Measurements from ENCODE around the gene PER1. TPM values are rescaled to one million over a fixed set of nuclear protein-coding genes. Genes with fewer than 3 reads are reported as not detected.
A peak's percentile ranks its signal among the peaks of the same experiment; 100 is the strongest.

Gene PER1
- total RNA-seq, 1 donor from 2014 or later, result 40.8 TPM

DNA sequence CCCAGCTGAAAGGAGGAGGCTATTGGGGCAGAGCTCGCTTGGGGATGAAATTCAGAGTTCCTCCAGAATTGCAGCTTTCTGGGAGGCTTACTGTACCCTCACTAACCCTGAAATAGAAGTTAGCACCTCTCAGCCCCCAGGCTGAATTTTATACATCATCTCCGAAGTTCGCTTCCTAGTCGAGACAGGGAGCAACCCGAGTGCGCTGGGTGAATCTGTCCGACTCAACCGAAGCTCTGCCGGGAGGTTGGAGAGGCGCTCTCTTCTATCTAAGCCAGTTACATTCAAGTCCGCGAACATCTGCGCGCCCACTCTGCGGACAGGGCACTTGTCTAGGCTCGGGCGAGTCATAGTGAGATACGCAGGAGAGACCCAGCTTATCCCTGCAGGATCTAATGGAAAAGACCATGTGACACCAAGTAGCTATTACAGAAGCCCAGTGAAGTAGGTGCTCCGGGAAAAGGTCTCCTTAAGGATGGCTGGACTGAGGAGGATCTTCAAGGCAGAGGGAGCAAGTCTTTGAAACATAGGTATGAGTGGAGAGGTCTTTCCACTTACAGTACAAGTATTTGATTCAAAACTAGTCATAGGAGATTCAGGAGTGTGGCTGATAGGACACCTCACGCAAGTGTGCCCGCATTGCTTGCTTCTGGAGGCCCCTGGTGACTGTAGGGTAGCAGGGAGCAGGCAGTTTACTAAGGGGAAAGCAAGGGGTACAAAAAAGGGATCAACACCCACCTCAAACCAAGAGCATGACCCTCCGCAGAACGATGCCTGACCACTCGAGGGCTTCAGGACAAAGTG, 27.7 kb downstream of the PER1 start:
- DNase-seq (ENCODE audit: low spot score, unreplicated experiment), result no peak
- peak overlapping the region; percentile 79 for H3K4me3 Mint-ChIP-seq (ENCODE audit: low read depth)
- H3K27me3 Mint-ChIP-seq, result peaks cover 73% of the 10 kb centered on the region
- TF ChIP-seq, protein P1, sequence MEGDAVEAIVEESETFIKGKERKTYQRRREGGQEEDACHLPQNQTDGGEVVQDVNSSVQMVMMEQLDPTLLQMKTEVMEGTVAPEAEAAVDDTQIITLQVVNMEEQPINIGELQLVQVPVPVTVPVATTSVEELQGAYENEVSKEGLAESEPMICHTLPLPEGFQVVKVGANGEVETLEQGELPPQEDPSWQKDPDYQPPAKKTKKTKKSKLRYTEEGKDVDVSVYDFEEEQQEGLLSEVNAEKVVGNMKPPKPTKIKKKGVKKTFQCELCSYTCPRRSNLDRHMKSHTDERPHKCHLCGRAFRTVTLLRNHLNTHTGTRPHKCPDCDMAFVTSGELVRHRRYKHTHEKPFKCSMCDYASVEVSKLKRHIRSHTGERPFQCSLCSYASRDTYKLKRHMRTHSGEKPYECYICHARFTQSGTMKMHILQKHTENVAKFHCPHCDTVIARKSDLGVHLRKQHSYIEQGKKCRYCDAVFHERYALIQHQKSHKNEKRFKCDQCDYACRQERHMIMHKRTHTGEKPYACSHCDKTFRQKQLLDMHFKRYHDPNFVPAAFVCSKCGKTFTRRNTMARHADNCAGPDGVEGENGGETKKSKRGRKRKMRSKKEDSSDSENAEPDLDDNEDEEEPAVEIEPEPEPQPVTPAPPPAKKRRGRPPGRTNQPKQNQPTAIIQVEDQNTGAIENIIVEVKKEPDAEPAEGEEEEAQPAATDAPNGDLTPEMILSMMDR (IDR thresholded peaks at IDR 0.05; ENCODE audit: unreplicated experiment), result no peak
- peaks cover 34% of the 10 kb centered on the region for H3K4me1 Mint-ChIP-seq (ENCODE audit: low read depth)
- H3K27ac Mint-ChIP-seq, result peak overlapping the region; percentile 84
- H3K9me3 Mint-ChIP-seq (ENCODE audit: low read depth), result no peaks in the 10 kb centered on the region
- peaks cover 1% of the 10 kb centered on the region for H3K36me3 Mint-ChIP-seq (ENCODE audit: insufficient read depth)

DNA sequence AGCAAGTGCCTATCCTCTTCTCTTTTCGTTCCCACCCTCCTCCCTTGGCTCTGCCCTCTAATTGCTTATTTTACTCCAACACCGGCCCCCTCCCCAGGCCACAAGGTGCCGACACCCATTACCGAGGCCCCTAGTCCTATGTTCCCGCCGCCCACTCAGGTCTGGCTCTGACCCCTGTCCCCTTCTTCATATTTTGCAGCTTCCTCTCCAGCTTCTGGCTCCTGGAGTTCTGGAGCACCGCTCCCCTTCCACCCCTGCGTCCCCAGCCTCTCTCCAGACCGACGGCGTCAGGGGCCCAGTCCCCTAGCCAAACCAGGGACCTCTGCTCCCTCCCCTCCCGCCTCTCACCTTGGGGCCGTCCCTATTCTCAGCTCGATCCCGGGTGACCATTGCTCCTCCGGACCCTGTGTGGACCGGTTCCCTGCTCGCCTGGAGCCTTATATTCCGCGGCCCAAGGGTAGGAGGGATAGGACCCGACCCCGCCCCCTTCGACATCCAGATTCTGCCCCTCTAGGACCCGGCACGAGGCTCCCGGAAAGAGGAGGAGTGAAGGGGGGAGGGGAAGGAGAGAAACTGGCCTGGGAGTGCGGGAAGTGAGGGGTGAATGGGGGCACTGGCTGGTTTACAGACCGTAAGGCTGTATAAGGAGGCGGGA, 28.4 kb downstream of the PER1 start, which contains the start of gene HES7:
HES7 (minus strand) TSS at position 412 of the 655 bp plus-strand sequence; CDS start at position 390, 22 bp downstream.
- peaks cover 66% of the 10 kb centered on the region for H3K27me3 Mint-ChIP-seq
- H3K4me3 Mint-ChIP-seq (ENCODE audit: low read depth), result peak within 1 kb of the TSS; percentile 79
- DNase-seq (ENCODE audit: low spot score, unreplicated experiment), result no peak
- H3K9me3 Mint-ChIP-seq (ENCODE audit: low read depth), result no peaks in the 10 kb centered on the region
- H3K36me3 Mint-ChIP-seq (ENCODE audit: insufficient read depth), result peaks cover 1% of the 10 kb centered on the region
- TF ChIP-seq, protein P1 (IDR thresholded peaks at IDR 0.05; ENCODE audit: unreplicated experiment), result no peak
- H3K27ac Mint-ChIP-seq, result peak within 1 kb of the TSS; percentile 84
- H3K4me1 Mint-ChIP-seq (ENCODE audit: low read depth), result peaks cover 34% of the 10 kb centered on the region

DNA sequence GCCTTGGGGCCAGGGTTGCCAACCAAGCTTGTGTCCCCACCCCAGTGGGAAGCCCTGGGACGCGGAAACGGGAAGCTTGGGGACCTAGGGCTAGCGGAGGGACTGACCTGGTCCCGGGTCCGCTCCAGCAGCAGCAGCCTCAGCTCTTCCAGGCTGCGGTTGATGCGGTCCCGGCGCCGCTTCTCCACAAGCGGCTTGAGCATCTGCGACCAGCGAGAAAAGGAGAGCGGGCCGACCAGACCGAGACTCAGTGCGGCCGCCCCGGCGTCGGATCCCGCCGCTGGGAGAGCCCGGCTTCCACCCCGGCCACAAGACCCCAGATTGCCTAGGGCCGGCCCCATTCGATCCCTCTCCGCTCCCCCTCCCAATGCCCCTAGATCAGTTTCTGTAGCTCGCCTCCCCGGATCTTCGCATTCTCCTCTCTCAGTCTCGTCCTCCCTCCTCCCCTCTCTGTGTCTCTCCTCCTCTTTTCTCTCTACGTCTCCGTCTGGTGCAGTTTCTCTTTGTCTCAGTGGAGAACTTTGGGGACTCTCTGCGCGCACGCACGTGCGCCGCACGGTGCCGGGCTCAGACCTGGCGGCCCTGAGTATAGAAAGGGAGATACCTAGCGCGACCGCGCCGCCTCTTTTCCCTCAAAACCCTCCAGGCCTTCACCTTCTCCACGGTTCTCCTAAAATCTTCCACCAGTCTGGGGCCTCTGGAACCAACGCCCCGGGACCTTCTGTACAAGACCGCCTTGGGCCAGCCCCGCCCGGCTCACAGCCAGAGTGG, 29.1 kb downstream of the PER1 start:
- Mint-ChIP-seq H3K27me3 (peaks cover 67% of the 10 kb centered on the region), H3K27ac (no peak overlapping the region), H3K36me3 (ENCODE audit: insufficient read depth) (peaks cover 1% of the 10 kb centered on the region), H3K9me3 (ENCODE audit: low read depth) (no peaks in the 10 kb centered on the region), H3K4me1 (ENCODE audit: low read depth) (peaks cover 38% of the 10 kb centered on the region), H3K4me3 (ENCODE audit: low read depth) (peak overlapping the region; percentile 79)
- DNase-seq (ENCODE audit: low spot score, unreplicated experiment), result no peak
- TF ChIP-seq, protein P1 (IDR thresholded peaks at IDR 0.05; ENCODE audit: unreplicated experiment), result no peak

DNA sequence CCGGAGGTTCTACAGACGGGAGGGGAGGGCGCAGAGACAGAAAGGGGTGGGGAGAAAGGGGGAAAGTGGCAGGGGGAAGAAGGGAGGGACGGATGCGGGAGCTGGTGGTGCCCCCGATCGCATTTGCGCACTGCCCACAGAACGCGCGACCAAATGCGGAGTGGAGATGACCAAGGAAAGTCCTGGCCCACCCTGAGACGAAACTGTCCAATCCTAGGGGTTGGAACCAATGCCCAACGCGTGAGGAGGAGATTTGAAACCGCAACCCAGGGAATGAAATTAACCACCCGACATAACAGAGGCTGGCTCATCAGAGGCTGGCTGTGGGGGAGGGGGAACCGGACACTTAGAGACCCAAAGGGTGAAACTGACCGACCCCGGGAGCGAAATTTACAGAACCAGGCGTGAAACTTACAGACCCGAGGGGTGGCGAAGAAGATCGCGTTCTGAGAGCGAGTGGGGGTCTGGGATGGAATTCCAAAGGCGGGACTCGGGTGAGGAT, 29.7 kb downstream of the PER1 start:
- Mint-ChIP-seq H3K27ac (peak overlapping the region; percentile 19), H3K4me1 (ENCODE audit: low read depth) (peaks cover 43% of the 10 kb centered on the region), H3K9me3 (ENCODE audit: low read depth) (no peaks in the 10 kb centered on the region), H3K27me3 (peaks cover 72% of the 10 kb centered on the region), H3K36me3 (ENCODE audit: insufficient read depth) (peaks cover 1% of the 10 kb centered on the region), H3K4me3 (ENCODE audit: low read depth) (peak overlapping the region; percentile 79)
- no peak for DNase-seq (ENCODE audit: low spot score, unreplicated experiment)
- TF ChIP-seq, protein P1 (IDR thresholded peaks at IDR 0.05; ENCODE audit: unreplicated experiment), result no peak

Data from progenitor cell of endocrine pancreas (in vitro differentiated cells).